H9 (cell line): ENCODE results near the gene TSPAN4. TPM values are rescaled to one million over a fixed set of nuclear protein-coding genes. Genes with fewer than 3 reads are reported as not detected.
A peak's percentile ranks its signal among the peaks of the same experiment; 100 is the strongest.

Experiments
- DNase-seq: peaks from one replicate; pipeline ENCODE4 v3.0.0-alpha.2; 2017
- H2AFZ ChIP-seq: one replicate; pipeline ENCODE4 v1.6.1; 2013; ENCODE audit warnings: mild to moderate bottlenecking, low read length, control low read depth, moderate library complexity
- H2AK5ac ChIP-seq: 2 replicates; pipeline ENCODE4 v1.6.1; 2013; ENCODE audit warnings: low read length, control low read depth, mixed read lengths; ENCODE audit not compliant: insufficient read length
- H2BK120ac ChIP-seq: one replicate; pipeline ENCODE4 v1.6.1; 2013; ENCODE audit warnings: low read depth, mild to moderate bottlenecking, low read length, control low read depth, inconsistent platforms; ENCODE audit not compliant: poor library complexity, severe bottlenecking
- H2BK12ac ChIP-seq: 2 replicates; pipeline ENCODE4 v1.6.1; 2013; ENCODE audit warnings: low read length, control low read depth, mixed read lengths, low read depth; ENCODE audit not compliant: insufficient read length
- H2BK15ac ChIP-seq: 2 replicates; pipeline ENCODE4 v1.6.1; 2013; ENCODE audit warnings: low read depth, low read length, control low read depth
- H2BK20ac ChIP-seq: one replicate; pipeline ENCODE4 v1.6.1; 2013; ENCODE audit warnings: low read depth, mild to moderate bottlenecking, low read length, control low read depth, inconsistent platforms; ENCODE audit not compliant: poor library complexity, severe bottlenecking
- H2BK5ac ChIP-seq: 2 replicates; pipeline ENCODE4 v1.6.1; 2013; ENCODE audit warnings: low read length, control low read depth, mixed read lengths; ENCODE audit not compliant: insufficient read length
- H3K14ac ChIP-seq: 2 replicates; pipeline ENCODE4 v1.6.1; 2013; ENCODE audit warnings: low read length, control low read depth; ENCODE audit not compliant: insufficient read depth
- H3K18ac ChIP-seq: 2 replicates; pipeline ENCODE4 v1.6.1; 2013; ENCODE audit warnings: low read depth, mild to moderate bottlenecking, mixed read lengths, low read length, control low read depth; ENCODE audit not compliant: insufficient read length
- H3K23ac ChIP-seq: 2 replicates; pipeline ENCODE4 v1.6.1; 2013; ENCODE audit warnings: low read length, control low read depth, mixed read lengths, low read depth; ENCODE audit not compliant: insufficient read length
- H3K23me2 ChIP-seq: 2 replicates; pipeline ENCODE4 v1.6.1; 2013; ENCODE audit warnings: low read depth, mild to moderate bottlenecking, mixed read lengths, low read length, control low read depth; ENCODE audit not compliant: insufficient read length, poor library complexity, severe bottlenecking
- H3K27ac ChIP-seq: 2 replicates; pipeline ENCODE4 v1.5.1; 2013; ENCODE audit warnings: low read length, control low read depth, mixed read lengths, low read depth; ENCODE audit not compliant: insufficient read length
- H3K27me3 ChIP-seq: 2 replicates; pipeline ENCODE4 v1.6.1; 2013; ENCODE audit warnings: low read length, control low read depth, inconsistent platforms; ENCODE audit not compliant: insufficient read depth
- H3K4ac ChIP-seq: 2 replicates; pipeline ENCODE4 v1.6.1; 2013; ENCODE audit warnings: low read depth, mild to moderate bottlenecking, control low read depth, inconsistent platforms, low read length, moderate library complexity
- H3K4me1 ChIP-seq: 2 replicates; pipeline ENCODE4 v1.6.1; 2013; ENCODE audit warnings: low read length, control low read depth, inconsistent platforms; ENCODE audit not compliant: insufficient read depth
- H3K4me2 ChIP-seq: 2 replicates; pipeline ENCODE4 v1.6.1; 2013; ENCODE audit warnings: low read length, control low read depth, mixed read lengths; ENCODE audit not compliant: insufficient read length, insufficient read depth
- H3K56ac ChIP-seq: 2 replicates; pipeline ENCODE4 v1.6.1; 2013; ENCODE audit warnings: low read depth, mild to moderate bottlenecking, mixed read lengths, low read length, control low read depth; ENCODE audit not compliant: insufficient read length
- H3K79me1 ChIP-seq: 2 replicates; pipeline ENCODE4 v1.6.1; 2013; ENCODE audit warnings: low read depth, mild to moderate bottlenecking, moderate library complexity, low read length, control low read depth, inconsistent platforms; ENCODE audit not compliant: insufficient read depth, poor library complexity, severe bottlenecking
- H3K79me2 ChIP-seq: 2 replicates; pipeline ENCODE4 v1.6.1; 2013; ENCODE audit warnings: low read length, control low read depth, inconsistent platforms; ENCODE audit not compliant: insufficient read depth
- H3K9ac ChIP-seq: 2 replicates; pipeline ENCODE4 v1.6.1; 2013; ENCODE audit warnings: low read length, control low read depth, mixed read lengths; ENCODE audit not compliant: insufficient read length; ENCODE audit errors: extremely low read depth
- H3K9me3 ChIP-seq: one replicate; pipeline ENCODE4 v1.6.1; 2013; ENCODE audit warnings: low read depth, low read length, inconsistent platforms; ENCODE audit not compliant: control insufficient read depth
- H3T11ph ChIP-seq: one replicate; pipeline ENCODE4 v1.6.1; 2013; ENCODE audit warnings: mild to moderate bottlenecking, low read length, control low read depth, inconsistent platforms
- H4K20me1 ChIP-seq: one replicate; pipeline ENCODE4 v1.6.1; 2013; ENCODE audit not compliant: control insufficient read depth, insufficient read length, insufficient read depth
- H4K5ac ChIP-seq: 2 replicates; pipeline ENCODE4 v1.6.1; 2013; ENCODE audit warnings: low read depth, mild to moderate bottlenecking, mixed read lengths, low read length, control low read depth; ENCODE audit not compliant: insufficient read length
- H4K8ac ChIP-seq: replicated peaks from 2 replicates; pipeline ENCODE4 v1.6.1; 2013; ENCODE audit warnings: low read length, control low read depth, mixed read lengths, low read depth; ENCODE audit not compliant: insufficient read length
- H4K91ac ChIP-seq: 2 replicates; pipeline ENCODE4 v1.6.1; 2013; ENCODE audit warnings: low read depth, mild to moderate bottlenecking, moderate library complexity, mixed read lengths, low read length, control low read depth; ENCODE audit not compliant: insufficient read length
- H3K27ac Mint-ChIP-seq, 3 experiments: 2 replicates in 2 of 3; 3 replicates in 1 of 3; pipeline ENCODE4 v1.8.0; 2020 to 2021; ENCODE audit warnings: mixed read lengths in 3 of 3, mild to moderate bottlenecking in 1 of 3, moderate library complexity in 1 of 3
- H3K27me3 Mint-ChIP-seq: 2 replicates; pipeline ENCODE4 v1.8.0; 2021; ENCODE audit warnings: low read depth, mild to moderate bottlenecking, moderate library complexity, mixed read lengths
- H3K36me3 Mint-ChIP-seq, 3 experiments: 2 replicates in 2 of 3; 3 replicates in 1 of 3; pipeline ENCODE4 v1.8.0; 2020 to 2021; ENCODE audit warnings: low read depth in 3 of 3, mixed read lengths in 3 of 3; ENCODE audit not compliant: insufficient read depth in 1 of 3
- H3K4me1 Mint-ChIP-seq, 2 experiments: 2 replicates each; pipeline ENCODE4 v1.8.0; 2020; ENCODE audit warnings: mixed read lengths in 2 of 2
- H3K4me3 Mint-ChIP-seq, 2 experiments: 2 replicates in 1 of 2; 3 replicates in 1 of 2; pipeline ENCODE4 v1.8.0; 2020 to 2021; ENCODE audit warnings: mild to moderate bottlenecking in 2 of 2, mixed read lengths in 2 of 2, moderate library complexity in 1 of 2
- H3K9me3 Mint-ChIP-seq, 2 experiments: 2 replicates in 1 of 2; 3 replicates in 1 of 2; pipeline ENCODE4 v1.8.0; 2020; ENCODE audit warnings: mild to moderate bottlenecking in 2 of 2, mixed read lengths in 2 of 2, moderate library complexity in 1 of 2
- CTCF ChIP-seq: fragments of 200-600 bp; sonication (generic); conservative IDR thresholded peaks from 3 replicates; pipeline ENCODE4 v1.8.0; 2021; ENCODE audit warnings: antibody characterized with exemption, mild to moderate bottlenecking
- WGBS: extraction: QIAGEN DNeasy Blood & Tissue Kit; methylation state at CpG from one replicate; pipeline ENCODE4 v1.1.7; 2013; ENCODE audit warnings: missing lambda C conversion rate, low lambda C conversion rate, mixed read lengths; ENCODE audit not compliant: insufficient read length; ENCODE audit errors: extremely low coverage; 5-methylcytosine and 5-hydroxymethylcytosine counted together
- total RNA-seq: library from RNA; stranded (reverse); gene quantifications from 2 replicates; pipeline ENCODE4 v1.2.1, GENCODE V29; 2021

The TSPAN4 gene
- total RNA-seq, 1 experiment from 2014 or later: 64.6 TPM

GRCh38 chr11:795634-796564 lies 46.8 kb upstream of the TSPAN4 start:
- no peak overlapping the region for H3K18ac ChIP-seq
- H3K27ac Mint-ChIP-seq: no peak overlapping the region
- no peaks in the 10 kb centered on the region for H3K27me3 ChIP-seq
- no peak overlapping the region for H2BK12ac ChIP-seq
- no peak overlapping the region for H3K4ac ChIP-seq
- H3K23me2 ChIP-seq: peaks cover 9% of the 10 kb centered on the region
- no CpG with 5 or more reads among the region's 26 CpGs for WGBS
- no peak overlapping the region for H2BK20ac ChIP-seq
- no peak overlapping the region for H4K8ac ChIP-seq
- no peak overlapping the region for H2BK120ac ChIP-seq
- no peaks in the 10 kb centered on the region for H3K27me3 Mint-ChIP-seq
- no peak overlapping the region for H3K27ac ChIP-seq
- no peaks in the 10 kb centered on the region for H3K9me3 ChIP-seq
- H3K56ac ChIP-seq: no peak overlapping the region
- H3K79me1 ChIP-seq: no peaks in the 10 kb centered on the region
- H4K20me1 ChIP-seq: peaks cover 2% of the 10 kb centered on the region
- H4K5ac ChIP-seq: no peak overlapping the region
- H4K91ac ChIP-seq: no peak overlapping the region
- H3T11ph ChIP-seq: no peak overlapping the region
- no peak overlapping the region for H2BK5ac ChIP-seq
- TF ChIP-seq CTCF: no peak
- peak overlapping the region in 1 of 2 experiments; percentile 87; a peak in 3 of 5 replicates for H3K4me3 Mint-ChIP-seq
- H3K4me1 Mint-ChIP-seq: peaks cover 11 to 22% of the 10 kb centered on the region in 2 experiments
- H3K36me3 Mint-ChIP-seq: peaks cover 0 to 17% (median 7%) of the 10 kb centered on the region in 3 experiments; a peak in 4 of 7 replicates
- H2AFZ ChIP-seq: no peak overlapping the region
- no peaks in the 10 kb centered on the region; the same call in 1 of the 2 replicates for H3K4me1 ChIP-seq
- peak overlapping the region; percentile 10 for H3K9ac ChIP-seq
- H3K9me3 Mint-ChIP-seq: no peaks in the 10 kb centered on the region
- no peak overlapping the region; the same call in 1 of the 2 replicates for H3K14ac ChIP-seq
- no peak overlapping the region for H3K23ac ChIP-seq
- DNase-seq: no peak
- H3K79me2 ChIP-seq: no peaks in the 10 kb centered on the region
- no peak overlapping the region for H2AK5ac ChIP-seq
- no peak overlapping the region for H3K4me2 ChIP-seq
- no peak overlapping the region for H2BK15ac ChIP-seq
